ENCODE data around the gene FERMT1.
"Not testable (repeated sequence)": the region's sequence is repeated elsewhere in the genome, so short reads cannot be mapped to it uniquely, and the experiment has no call there.

The FERMT1 gene

GRCh38 chr20:6115221-6115895, 7.5 kb downstream of the FERMT1 start:
- DNase-seq = no peak

GRCh38 chr20:6114696-6115095, 8.1 kb downstream of the FERMT1 start:
- DNase-seq = no peak

GRCh38 chr20:6113951-6114350, 8.9 kb downstream of the FERMT1 start:
- no peak for DNase-seq

GRCh38 chr20:6112965-6113364, 9.9 kb downstream of the FERMT1 start:
- DNase-seq = not testable (repeated sequence)

- no peak for DNase-seq
Observed at GRCh38 chr20:6108330-6108729, 14.5 kb downstream of the FERMT1 start.

- DNase-seq = peak; percentile 69
Observed at GRCh38 chr20:6104493-6105188, 18.2 kb downstream of the FERMT1 start.

GRCh38 chr20:6103301-6103700, 19.5 kb downstream of the FERMT1 start:
- no peak for DNase-seq

- DNase-seq = no peak
Observed at GRCh38 chr20:6101346-6101745, 21.5 kb downstream of the FERMT1 start.

GRCh38 chr20:6100246-6100645, 22.6 kb downstream of the FERMT1 start:
- DNase-seq = no peak

- no peak for DNase-seq
Observed at GRCh38 chr20:6099819-6100218, 23.0 kb downstream of the FERMT1 start.

- no peak for DNase-seq
Observed at GRCh38 chr20:6095409-6095808, 27.4 kb downstream of the FERMT1 start.

- DNase-seq = no peak
Observed at GRCh38 chr20:6094565-6094964, 28.3 kb downstream of the FERMT1 start.

- no peak for DNase-seq
Observed at GRCh38 chr20:6094063-6094462, 28.8 kb downstream of the FERMT1 start.

GRCh38 chr20:6091661-6092060, 31.2 kb downstream of the FERMT1 start:
- DNase-seq = no peak

- no peak for DNase-seq
Observed at GRCh38 chr20:6086868-6087267, 36.0 kb downstream of the FERMT1 start.

GRCh38 chr20:6083926-6084325, 38.9 kb downstream of the FERMT1 start:
- DNase-seq = no peak

GRCh38 chr20:6081236-6081635, 41.6 kb downstream of the FERMT1 start:
- no peak for DNase-seq

GRCh38 chr20:6079016-6079415, 43.8 kb downstream of the FERMT1 start:
- no peak for DNase-seq

GRCh38 chr20:6075428-6076219, 47.2 kb downstream of the FERMT1 start:
- peak; percentile 54 for DNase-seq

GRCh38 chr20:6074784-6075183, 48.0 kb downstream of the FERMT1 start:
- no peak for DNase-seq

GRCh38 chr20:6074145-6074561, 48.7 kb downstream of the FERMT1 start:
- DNase-seq = no peak

- no peak for DNase-seq
Observed at GRCh38 chr20:6070829-6071695, 51.8 kb downstream of the FERMT1 start.

GRCh38 chr20:6069669-6070068, 53.2 kb downstream of the FERMT1 start:
- no peak for DNase-seq
